ENCODE data around the gene CACFD1.

Gene CACFD1

GRCh38 chr9:133467101-133467500, 7.3 kb downstream of the CACFD1 start:
- no peak for DNase-seq

- DNase-seq: no peak
Measured at GRCh38 chr9:133468374-133468773, 8.6 kb downstream of the CACFD1 start.

GRCh38 chr9:133468777-133469421, 9.1 kb downstream of the CACFD1 start:
- no peak for DNase-seq

- no peak for DNase-seq
Measured at GRCh38 chr9:133470427-133470924, 10.7 kb downstream of the CACFD1 start.

- no peak for DNase-seq
Measured at GRCh38 chr9:133470988-133471387, 11.2 kb downstream of the CACFD1 start.

- DNase-seq: no peak
Measured at GRCh38 chr9:133471551-133472276, 11.9 kb downstream of the CACFD1 start.

- DNase-seq: no peak
Measured at GRCh38 chr9:133472277-133472645, 12.5 kb downstream of the CACFD1 start.

GRCh38 chr9:133472753-133473378, 13.1 kb downstream of the CACFD1 start:
- DNase-seq: no peak

- no peak for DNase-seq
Measured at GRCh38 chr9:133473743-133474142, 14.0 kb downstream of the CACFD1 start.

GRCh38 chr9:133474215-133474614, 14.4 kb downstream of the CACFD1 start:
- no peak for DNase-seq

- no peak for DNase-seq
Measured at GRCh38 chr9:133474853-133475252, 15.1 kb downstream of the CACFD1 start.

GRCh38 chr9:133475292-133476012, 15.7 kb downstream of the CACFD1 start:
- DNase-seq: no peak

- no peak for DNase-seq
Measured at GRCh38 chr9:133476036-133476931, 16.5 kb downstream of the CACFD1 start.

GRCh38 chr9:133476941-133477340, 17.2 kb downstream of the CACFD1 start:
- no peak for DNase-seq

GRCh38 chr9:133477461-133477860, 17.7 kb downstream of the CACFD1 start:
- DNase-seq: no peak

- no peak for DNase-seq
Measured at GRCh38 chr9:133477992-133478850, 18.4 kb downstream of the CACFD1 start.

- DNase-seq: peak; percentile 93
Measured at GRCh38 chr9:133478851-133479711, 19.3 kb downstream of the CACFD1 start, which contains the start of gene SLC2A6. Gene SLC2A6, minus strand, starts transcription at chr9:133479099. Its CDS starts 40 bp downstream, at chr9:133479059.

GRCh38 chr9:133483611-133484010, 23.8 kb downstream of the CACFD1 start:
- no peak for DNase-seq

GRCh38 chr9:133484671-133485437, 25.1 kb downstream of the CACFD1 start:
- DNase-seq: no peak
